AG09319 (cell line): ENCODE results near the gene SAMD8.

Source experiments
- DNase-seq: peaks from one replicate; pipeline ENCODE4 v3.0.0-alpha.2; 2010; ENCODE audit warnings: low read depth; ENCODE audit errors: extremely low read depth
- CTCF ChIP-seq: IDR thresholded peaks from 2 replicates; pipeline ENCODE4 v1.5.1; 2011; ENCODE audit warnings: low read depth, mild to moderate bottlenecking, inconsistent platforms, low read length, moderate library complexity

SAMD8 gene

DNA sequence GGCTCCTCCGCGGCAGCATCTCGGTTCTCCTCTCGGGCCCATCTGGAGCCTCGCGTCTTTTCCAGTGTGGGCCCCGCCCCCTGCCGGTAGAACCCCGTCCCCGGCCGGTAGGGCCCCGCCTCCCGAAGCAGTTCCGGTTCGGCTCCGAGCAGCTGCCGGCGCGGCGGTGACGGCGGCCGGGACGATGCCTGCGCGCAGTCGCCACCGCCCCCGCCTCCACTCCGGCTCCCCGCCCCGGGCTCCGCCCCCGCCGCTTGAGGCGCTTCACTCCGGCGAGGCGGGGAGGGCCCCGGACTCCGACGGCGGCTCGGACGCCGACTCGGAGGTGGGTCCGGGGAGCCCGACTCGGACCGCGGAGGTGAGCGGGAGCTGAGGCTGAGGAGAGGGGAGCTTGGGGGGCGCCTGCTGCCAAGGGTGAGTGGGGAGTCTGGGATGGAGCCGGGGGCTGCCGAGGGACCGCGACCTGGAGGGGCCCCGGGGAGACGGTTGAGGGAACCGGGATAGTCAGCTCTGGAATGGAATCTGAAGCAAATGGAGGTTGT, at the start of gene SAMD8:
Gene SAMD8, plus strand, starts transcription at position 292 of the 542 bp plus-strand sequence. CDS start 38,873 bp downstream, outside the sequence.
- TF ChIP-seq CTCF = peak; percentile 1; the same call in 1 of the 2 replicates
- DNase-seq = peak; percentile 92

- no peak for DNase-seq
Observed at GRCh38 chr10:75061709-75062505, 49.5 kb upstream of the SAMD8 start.

DNA sequence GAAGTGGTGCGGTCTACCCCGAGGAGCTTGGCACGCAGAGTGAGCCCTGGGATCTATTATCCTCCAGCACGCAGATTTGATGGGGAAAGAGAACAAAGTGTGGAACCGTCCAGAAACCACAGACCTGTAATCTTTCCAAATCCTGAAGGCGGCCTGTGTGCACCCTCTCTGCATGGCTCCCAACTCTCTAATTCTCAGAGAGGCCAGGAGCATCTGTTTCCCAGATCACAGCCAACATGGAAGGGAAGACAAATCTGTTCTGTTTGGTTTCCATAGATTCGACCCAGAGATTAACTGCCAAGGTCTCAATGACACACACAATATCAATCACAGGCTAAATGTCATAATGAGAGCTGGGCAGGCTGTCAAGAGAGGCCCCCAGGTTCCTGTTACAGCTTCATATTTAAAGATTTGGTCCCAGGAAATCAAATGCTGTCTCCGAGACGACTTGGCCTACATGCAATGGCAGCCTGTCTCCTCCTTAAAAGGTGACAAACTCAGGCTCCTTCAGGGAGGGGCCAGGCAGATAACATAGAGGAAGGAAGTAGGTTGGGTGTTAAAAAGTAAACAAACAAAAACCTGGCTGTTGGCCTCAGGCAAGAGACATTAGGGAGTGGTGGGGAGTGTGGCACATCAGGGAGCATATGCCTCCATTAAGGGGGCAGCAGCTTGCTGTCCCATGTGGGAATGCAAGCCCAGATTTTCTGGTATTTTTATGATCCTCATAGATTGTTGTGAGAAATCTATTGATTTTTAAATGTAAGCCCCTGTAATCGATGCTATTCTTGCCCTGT, 48.8 kb upstream of the SAMD8 start:
- DNase-seq = peak; percentile 92
- TF ChIP-seq CTCF = no peak

More at GRCh38 chr10:75061709-75062505, 49.5 kb upstream of the SAMD8 start:
- no peak for TF ChIP-seq CTCF

- DNase-seq = no peak
- TF ChIP-seq CTCF = no peak
Observed at GRCh38 chr10:75063461-75064230, 47.8 kb upstream of the SAMD8 start.

GRCh38 chr10:75065076-75065475, 46.4 kb upstream of the SAMD8 start:
- no peak for TF ChIP-seq CTCF
- no peak for DNase-seq

GRCh38 chr10:75066271-75066670, 45.2 kb upstream of the SAMD8 start:
- no peak for DNase-seq
- TF ChIP-seq CTCF = no peak
